HCT116 (cell line): ENCODE results near the gene KIAA1549. TPM values are rescaled to one million over a fixed set of nuclear protein-coding genes. Genes with fewer than 3 reads are reported as not detected.

ENCODE experiments used
- ATAC-seq: fragments of 200-7000 bp; cut with Tn5 transposase; 2 replicates; pipeline ENCODE4 v1.9.1; 2020; ENCODE audit warnings: mild to moderate bottlenecking, moderate library complexity
- BruUV-seq: library from RNA; stranded (reverse); fragments of 400-500 nt; replicated peaks from 2 replicates; lab custom pipeline; 2021; lab: Mats Ljungman, UMichigan
- CTCF ChIA-PET: fragments of 300-600 bp; sonication (Branson Sonifier 250); formaldehyde crosslinking; loops from one replicate; lab custom pipeline; 2021; ENCODE audit warnings: antibody characterized with exemption; lab: Charles Lee
- POLR2A ChIA-PET: fragments of 300-600, 350-600 bp; sonication (Branson Sonifier 250); formaldehyde crosslinking; loops from one replicate; lab custom pipeline; 2021; ENCODE audit warnings: antibody characterized with exemption; lab: Charles Lee
- RAD21 ChIA-PET, 2 experiments: fragments of 300-600 bp; sonication (Branson Sonifier 250); formaldehyde crosslinking; loops; one replicate each; lab custom pipeline; 2023; ENCODE audit warnings: low total read pairs in 2 of 2; ENCODE audit not compliant: uncharacterized antibody in 2 of 2, unreplicated experiment in 2 of 2, low non-redundant PET in 1 of 2; lab: Charles Lee
- DNase-seq: peaks from one replicate; pipeline ENCODE4 v3.0.0-alpha.2; 2010; ENCODE audit warnings: low read depth, low spot score
- H2AFZ ChIP-seq: fragments of 200-600 bp; shearing (Covaris generic), sonication (generic); 2 replicates; pipeline ENCODE4 v1.6.1; 2017; ENCODE audit warnings: low read depth, mixed run types, mixed read lengths, antibody characterized with exemption, low read length; ENCODE audit not compliant: poor library complexity, severe bottlenecking
- H3K27ac ChIP-seq: 2 replicates; pipeline ENCODE4 v1.5.1; 2012; ENCODE audit warnings: low read depth, low read length
- H3K27me3 ChIP-seq: fragments of 200-600 bp; sonication (generic); 2 replicates; pipeline ENCODE4 v1.6.1; 2016; ENCODE audit warnings: mixed run types, low read length, mixed read lengths; ENCODE audit not compliant: insufficient read depth
- H3K36me3 ChIP-seq, 2 experiments: fragments of 200-500 bp in 1 of 2; fragments of 200-600 bp in 1 of 2; sonication (Bioruptor generic) in 1 of 2; sonication (generic) in 1 of 2; 2 replicates each; pipeline versions ENCODE4 v1.5.1 to v1.6.1; 2014 to 2016; ENCODE audit warnings: low read length in 2 of 2, inconsistent platforms in 1 of 2, mixed read lengths in 1 of 2, mixed run types in 1 of 2; ENCODE audit not compliant: insufficient read depth in 2 of 2, control insufficient read depth in 1 of 2
- H3K4me1 ChIP-seq, 2 experiments: fragments of 200-600 bp in 1 of 2; sonication (generic) in 1 of 2; 2 replicates each; pipeline versions ENCODE4 v1.5.1 to v1.6.1; 2012 to 2017; ENCODE audit warnings: low read length in 2 of 2, inconsistent platforms in 1 of 2, mild to moderate bottlenecking in 1 of 2, mixed read lengths in 1 of 2, mixed run types in 1 of 2, moderate library complexity in 1 of 2; ENCODE audit not compliant: insufficient read depth in 2 of 2, control insufficient read depth in 1 of 2
- H3K4me2 ChIP-seq: fragments of 200-600 bp; sonication (generic); 2 replicates; pipeline ENCODE4 v1.6.1; 2017; ENCODE audit warnings: mixed run types, low read length, mixed read lengths
- H3K4me3 ChIP-seq, 2 experiments: fragments of 200-600 bp in 1 of 2; sonication (generic) in 1 of 2; replicated peaks in 1 of 2; 2 replicates each; pipeline ENCODE4 v1.5.1; 2011 to 2016; ENCODE audit warnings: low read length in 2 of 2, control low read depth in 1 of 2, low read depth in 1 of 2, mild to moderate bottlenecking in 1 of 2, mixed read lengths in 1 of 2, mixed run types in 1 of 2
- H3K79me2 ChIP-seq: fragments of 200-600 bp; sonication (generic); 2 replicates; pipeline ENCODE4 v1.6.1; 2017; ENCODE audit warnings: mild to moderate bottlenecking, mixed run types, low read length, moderate library complexity, mixed read lengths; ENCODE audit not compliant: insufficient read depth
- H3K9ac ChIP-seq: fragments of 200-600 bp; sonication (generic); 2 replicates; pipeline ENCODE4 v1.6.1; 2016; ENCODE audit warnings: low read length, mixed read lengths
- H3K9me2 ChIP-seq: fragments of 200-600 bp; sonication (generic), shearing (Covaris generic); 2 replicates; pipeline ENCODE4 v1.6.1; 2017; ENCODE audit warnings: mixed run types, mild to moderate bottlenecking, moderate library complexity; ENCODE audit not compliant: insufficient read depth
- H3K9me3 ChIP-seq, 2 experiments: fragments of 200-500 bp in 1 of 2; fragments of 200-600 bp in 1 of 2; sonication (Bioruptor generic) in 1 of 2; sonication (generic) in 1 of 2; 2 replicates each; pipeline ENCODE4 v1.6.1; 2014 to 2017; ENCODE audit warnings: low read length in 2 of 2, mixed read lengths in 2 of 2, inconsistent platforms in 1 of 2, low read depth in 1 of 2, mild to moderate bottlenecking in 1 of 2, mixed run types in 1 of 2, moderate library complexity in 1 of 2; ENCODE audit not compliant: control insufficient read depth in 1 of 2, insufficient read depth in 1 of 2
- H4K20me1 ChIP-seq: fragments of 200-600 bp; sonication (generic), shearing (Covaris generic); 2 replicates; pipeline ENCODE4 v1.6.1; 2017; ENCODE audit warnings: mixed run types, mild to moderate bottlenecking, moderate library complexity; ENCODE audit not compliant: insufficient read depth
- CTCF ChIP-seq, 3 experiments: fragments of 200-600 bp in 1 of 3; sonication (generic) in 1 of 3; IDR thresholded peaks in 2 of 3; conservative IDR thresholded peaks in 1 of 3; 2 replicates each; pipeline ENCODE4 v1.5.1; 2012 to 2017; ENCODE audit warnings: low read depth in 2 of 3, low read length in 2 of 3, antibody characterized with exemption in 1 of 3, borderline replicate concordance in 1 of 3, control low read depth in 1 of 3, mild to moderate bottlenecking in 1 of 3, mixed read lengths in 1 of 3, mixed run types in 1 of 3, moderate library complexity in 1 of 3; ENCODE audit not compliant: insufficient read depth in 1 of 3
- EZH2 ChIP-seq: fragments of 200-600 bp; sonication (generic); IDR thresholded peaks from 2 replicates; pipeline ENCODE4 v1.6.1; 2017; ENCODE audit warnings: antibody characterized with exemption, mixed run types
- MAX ChIP-seq: IDR thresholded peaks from 2 replicates; pipeline ENCODE4 v1.6.1; 2012
- REST ChIP-seq: IDR thresholded peaks from 2 replicates; pipeline ENCODE4 v1.6.1; 2012; ENCODE audit warnings: low read depth
- SIN3A ChIP-seq: IDR thresholded peaks from 2 replicates; pipeline ENCODE4 v1.6.1; 2012; ENCODE audit warnings: low read depth
- SP1 ChIP-seq: IDR thresholded peaks from 2 replicates; pipeline ENCODE4 v1.6.1; 2012; ENCODE audit warnings: low read depth
- SRF ChIP-seq: IDR thresholded peaks from 2 replicates; pipeline ENCODE4 v1.6.1; 2012; ENCODE audit warnings: low read depth
- TCF7L2 ChIP-seq: IDR thresholded peaks from 2 replicates; pipeline ENCODE4 v1.7.0; 2011; ENCODE audit warnings: borderline replicate concordance, inconsistent platforms; ENCODE audit not compliant: insufficient read depth, insufficient read length; ENCODE audit errors: extremely low read depth
- YY1 ChIP-seq: IDR thresholded peaks from 2 replicates; pipeline ENCODE4 v1.6.1; 2011; ENCODE audit warnings: low read length, low read depth, moderate library complexity, mild to moderate bottlenecking; ENCODE audit not compliant: insufficient replicate concordance; ENCODE audit errors: extremely low read depth
- ZNF274 ChIP-seq: fragments of 200-500 bp; sonication (Bioruptor generic); IDR thresholded peaks from 2 replicates; pipeline ENCODE4 v1.6.1; 2014; ENCODE audit warnings: mild to moderate bottlenecking, low read depth, low read length, inconsistent platforms
- intact Hi-C: fragments of 100-400 bp; cut with micrococcal nuclease; formaldehyde crosslinking; loops from 2 replicates; pipeline ENCODE4 v1.10.0; 2022
- total RNA-seq: library from RNA; stranded (reverse); gene quantifications from one replicate; pipeline ENCODE4 v1.2.1, GENCODE V29; 2021; ENCODE audit not compliant: unreplicated experiment

KIAA1549 gene
- total RNA-seq, 1 experiment from 2014 or later, result 3.9 TPM

- H4K20me1 ChIP-seq, result no peaks in the 10 kb centered on the region
- H3K4me1 ChIP-seq, result no peaks in the 10 kb centered on the region
- no peaks in the 10 kb centered on the region for H3K27me3 ChIP-seq
- no peak overlapping the region for H2AFZ ChIP-seq
- ChIA-PET POLR2A (no interaction called here), CTCF (no interaction called here), RAD21 (no interaction called here)
- H3K9ac ChIP-seq, result no peak overlapping the region
- no peak overlapping the region for H3K4me2 ChIP-seq
- no peaks in the 10 kb centered on the region for H3K9me3 ChIP-seq
- no peaks in the 10 kb centered on the region for H3K9me2 ChIP-seq
- H3K79me2 ChIP-seq, result no peaks in the 10 kb centered on the region
- no peaks in the 10 kb centered on the region for H3K36me3 ChIP-seq
- ATAC-seq (no peak), DNase-seq (no peak)
- H3K4me3 ChIP-seq, result no peak overlapping the region
- TF ChIP-seq MAX (no peak), YY1 (no peak), CTCF (IDR thresholded peaks at IDR 0.05 in 2 of 3, conservative IDR thresholded peaks at IDR 0.05 in 1 of 3; ENCODE audit: borderline replicate concordance in 1 of 3, insufficient read depth in 1 of 3, low read depth in 2 of 3, low read length in 2 of 3) (no peak), SIN3A (no peak), EZH2 (no peak), ZNF274 (no peak), SRF (no peak), TCF7L2 (no peak), SP1 (no peak), REST (no peak)
- no peak overlapping the region for H3K27ac ChIP-seq
- no TSS peak for BruUV-seq
- intact Hi-C loops, result no loop called here
Measured at GRCh38 chr7:138848056-138848980, 132.9 kb downstream of the KIAA1549 start.
